Activated CD4-positive, alpha-beta T cell treated with anti-CD3 and anti-CD28 coated beads, Interleukin-2, amount 50 U/mL, for 1 hour (primary cell): Measurements from ENCODE around the gene TM4SF5.
A peak's percentile ranks its signal among the peaks of the same experiment; 100 is the strongest.

Experiments used
- DNase-seq: peaks from one replicate; pipeline ENCODE4 v3.0.0-alpha.2; 2020

The TM4SF5 gene, protein sequence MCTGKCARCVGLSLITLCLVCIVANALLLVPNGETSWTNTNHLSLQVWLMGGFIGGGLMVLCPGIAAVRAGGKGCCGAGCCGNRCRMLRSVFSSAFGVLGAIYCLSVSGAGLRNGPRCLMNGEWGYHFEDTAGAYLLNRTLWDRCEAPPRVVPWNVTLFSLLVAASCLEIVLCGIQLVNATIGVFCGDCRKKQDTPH

DNA sequence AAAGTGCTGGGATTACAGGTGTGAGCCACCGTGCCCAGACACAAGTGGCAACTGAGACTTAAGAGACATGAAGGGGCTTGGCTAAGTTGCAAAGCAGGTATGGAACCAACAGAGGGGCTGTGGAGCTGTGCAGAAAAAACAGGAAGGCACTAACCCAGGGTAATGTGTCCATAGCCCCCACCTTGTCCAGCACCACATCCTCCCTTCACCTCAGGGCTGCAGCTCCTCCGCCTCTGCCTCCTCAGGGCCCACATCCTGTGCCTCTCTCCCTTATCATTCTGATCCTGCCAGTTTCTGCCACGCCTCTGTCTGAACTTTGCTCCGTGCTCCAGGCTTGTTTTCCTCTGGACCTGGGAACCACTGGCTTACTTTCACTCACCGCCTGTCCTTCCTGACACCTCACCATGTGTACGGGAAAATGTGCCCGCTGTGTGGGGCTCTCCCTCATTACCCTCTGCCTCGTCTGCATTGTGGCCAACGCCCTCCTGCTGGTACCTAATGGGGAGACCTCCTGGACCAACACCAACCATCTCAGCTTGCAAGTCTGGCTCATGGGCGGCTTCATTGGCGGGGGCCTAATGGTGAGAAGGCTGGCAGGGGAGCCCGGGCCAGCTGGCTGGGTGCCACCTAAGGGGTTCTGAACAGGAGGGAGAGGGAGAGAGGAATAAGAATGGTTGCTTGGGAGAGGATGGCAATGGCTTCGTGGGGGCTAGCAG is at the start of gene TM4SF5:
TSS of gene TM4SF5 (plus strand) at position 368 of the 716 bp plus-strand sequence. CDS start at position 405, 37 bp downstream.
- no peak for DNase-seq

GRCh38 chr17:4722678-4723240 is 48.9 kb upstream of the TM4SF5 start:
- no peak for DNase-seq

- DNase-seq = no peak
Observed at GRCh38 chr17:4724650-4725049, 47.0 kb upstream of the TM4SF5 start.

DNA sequence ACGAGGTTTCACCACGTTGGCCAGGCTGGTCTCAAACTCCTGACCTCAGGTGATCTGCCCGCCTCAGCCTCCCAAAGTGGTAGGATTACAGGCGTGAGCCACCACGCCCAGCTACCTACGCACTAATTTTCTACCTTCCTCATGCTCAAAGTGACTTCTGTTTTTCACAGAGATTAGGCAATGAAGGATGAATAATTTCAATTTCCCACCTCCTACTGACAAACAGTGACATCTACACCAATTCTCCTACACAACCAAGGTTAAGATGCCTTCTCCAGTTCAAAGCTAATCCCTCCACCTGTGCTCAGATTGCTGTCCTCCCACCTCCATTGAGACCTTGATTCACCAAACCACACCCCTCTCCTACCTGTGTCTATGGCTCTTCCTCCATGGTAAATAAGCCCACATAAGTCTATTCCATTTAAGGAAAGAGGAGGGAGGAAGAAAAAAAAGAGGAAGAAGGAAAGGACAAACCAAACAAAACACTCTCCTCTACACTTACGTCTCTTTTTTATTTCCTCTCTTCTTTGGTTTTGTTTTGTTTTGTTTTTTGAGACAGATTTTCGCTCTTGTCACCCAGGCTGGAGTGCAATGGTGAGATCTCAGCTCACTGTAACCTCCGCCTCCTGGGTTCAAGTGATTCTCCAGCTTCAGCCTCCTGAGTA is 45.9 kb upstream of the TM4SF5 start:
- DNase-seq = no peak

GRCh38 chr17:4728124-4728523 is 43.6 kb upstream of the TM4SF5 start:
- DNase-seq = no peak

DNA sequence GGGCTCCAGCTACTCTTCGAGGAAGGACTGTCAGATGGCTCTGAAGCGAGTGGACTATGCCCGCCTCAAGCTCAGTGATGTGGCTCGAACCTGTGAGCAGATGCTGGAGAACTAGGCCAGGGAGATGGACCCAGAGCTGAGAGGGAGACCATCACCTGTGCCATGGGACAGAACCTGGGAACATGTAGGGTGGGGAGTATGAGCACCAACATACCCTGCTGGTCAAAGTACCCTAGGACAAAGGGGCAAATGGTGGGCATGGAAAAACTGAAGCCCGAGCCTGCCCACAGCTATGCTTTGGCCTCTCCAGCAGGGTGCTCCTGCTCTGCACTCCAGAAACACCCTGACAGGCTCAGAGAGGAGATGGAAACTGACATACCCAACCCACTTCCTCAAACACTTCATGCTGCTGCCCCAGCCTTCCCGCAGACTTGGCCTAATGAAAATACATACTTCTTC is 38.6 kb upstream of the TM4SF5 start:
- no peak for DNase-seq

DNA sequence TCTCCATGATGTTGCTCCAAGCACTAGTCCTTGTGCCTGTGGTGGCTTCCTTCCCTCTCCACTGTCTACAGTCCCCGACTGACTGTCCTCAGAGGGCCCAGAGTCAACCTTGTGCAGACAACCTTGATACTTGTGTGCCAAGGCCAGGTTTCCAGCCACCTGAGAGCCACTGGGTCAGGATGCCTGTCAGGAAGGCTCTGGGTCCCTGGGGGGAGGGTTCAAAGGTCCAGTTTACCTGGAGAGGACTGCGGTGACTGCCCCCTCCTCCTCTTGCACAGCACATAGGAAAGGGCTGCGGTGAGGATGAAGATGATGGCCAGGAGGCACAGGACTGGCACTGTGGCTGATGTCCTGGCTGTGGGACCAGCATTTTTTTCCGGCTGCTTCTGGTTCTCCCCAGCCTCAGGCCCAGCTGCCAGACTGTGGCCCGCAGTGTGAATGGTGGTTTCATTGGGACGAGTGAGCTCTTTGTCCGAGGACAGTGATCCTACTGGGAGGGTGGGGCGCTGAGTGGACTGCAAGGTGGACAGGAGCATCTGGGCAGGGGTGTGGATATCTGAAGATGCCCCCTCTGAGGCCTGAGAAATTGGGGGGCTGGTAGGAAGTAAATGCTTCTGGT is 36.7 kb upstream of the TM4SF5 start:
- DNase-seq = no peak

GRCh38 chr17:4735876-4736651 is 35.6 kb upstream of the TM4SF5 start:
- DNase-seq = no peak

DNA sequence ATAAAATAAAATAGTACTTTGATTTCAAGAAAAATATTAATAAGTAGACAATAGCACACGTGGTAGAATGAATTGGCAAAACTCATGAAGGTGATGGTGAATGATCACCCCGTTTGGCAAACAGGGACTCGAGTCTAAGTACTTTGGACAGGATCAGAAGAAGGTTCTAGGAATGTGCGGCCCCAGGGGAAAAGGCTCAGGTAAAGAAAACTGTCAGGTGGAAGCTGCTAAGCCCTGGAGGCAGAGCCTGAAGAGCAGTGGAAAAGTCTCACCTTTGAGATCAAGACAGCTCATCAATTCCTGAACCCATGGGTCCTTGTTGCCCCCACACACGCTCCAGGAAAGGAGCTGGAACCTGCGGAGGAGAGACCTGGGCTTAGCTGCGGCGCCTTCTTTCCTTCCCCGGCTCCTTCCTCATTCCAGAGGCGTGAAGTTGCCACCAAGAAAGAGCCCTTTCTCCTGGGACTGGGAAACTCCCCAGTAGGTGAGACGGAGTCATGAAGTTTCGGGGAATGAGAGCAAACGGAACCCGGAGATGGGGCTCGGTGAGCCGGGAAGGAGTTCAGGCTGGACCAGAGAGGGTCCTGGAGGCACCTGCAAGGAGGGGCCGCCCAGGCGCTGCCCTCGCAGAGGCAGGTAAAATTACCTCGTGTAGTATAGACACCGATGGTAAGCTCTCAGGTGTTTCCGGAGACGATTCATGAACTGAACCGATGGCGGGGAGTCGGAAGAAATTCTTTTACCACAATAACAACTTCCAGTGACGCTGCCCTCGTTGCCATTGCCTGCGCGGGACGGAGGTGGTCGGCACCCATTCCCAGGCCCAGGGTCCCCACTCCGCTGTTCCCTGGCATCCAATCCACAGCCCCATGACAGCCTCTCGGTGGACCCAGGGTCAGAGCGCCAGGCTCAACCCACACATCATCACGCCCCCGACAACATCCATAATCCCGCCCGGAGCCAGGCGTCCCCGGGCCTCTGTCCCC is 33.3 kb upstream of the TM4SF5 start:
- DNase-seq = peak; percentile 31

DNA sequence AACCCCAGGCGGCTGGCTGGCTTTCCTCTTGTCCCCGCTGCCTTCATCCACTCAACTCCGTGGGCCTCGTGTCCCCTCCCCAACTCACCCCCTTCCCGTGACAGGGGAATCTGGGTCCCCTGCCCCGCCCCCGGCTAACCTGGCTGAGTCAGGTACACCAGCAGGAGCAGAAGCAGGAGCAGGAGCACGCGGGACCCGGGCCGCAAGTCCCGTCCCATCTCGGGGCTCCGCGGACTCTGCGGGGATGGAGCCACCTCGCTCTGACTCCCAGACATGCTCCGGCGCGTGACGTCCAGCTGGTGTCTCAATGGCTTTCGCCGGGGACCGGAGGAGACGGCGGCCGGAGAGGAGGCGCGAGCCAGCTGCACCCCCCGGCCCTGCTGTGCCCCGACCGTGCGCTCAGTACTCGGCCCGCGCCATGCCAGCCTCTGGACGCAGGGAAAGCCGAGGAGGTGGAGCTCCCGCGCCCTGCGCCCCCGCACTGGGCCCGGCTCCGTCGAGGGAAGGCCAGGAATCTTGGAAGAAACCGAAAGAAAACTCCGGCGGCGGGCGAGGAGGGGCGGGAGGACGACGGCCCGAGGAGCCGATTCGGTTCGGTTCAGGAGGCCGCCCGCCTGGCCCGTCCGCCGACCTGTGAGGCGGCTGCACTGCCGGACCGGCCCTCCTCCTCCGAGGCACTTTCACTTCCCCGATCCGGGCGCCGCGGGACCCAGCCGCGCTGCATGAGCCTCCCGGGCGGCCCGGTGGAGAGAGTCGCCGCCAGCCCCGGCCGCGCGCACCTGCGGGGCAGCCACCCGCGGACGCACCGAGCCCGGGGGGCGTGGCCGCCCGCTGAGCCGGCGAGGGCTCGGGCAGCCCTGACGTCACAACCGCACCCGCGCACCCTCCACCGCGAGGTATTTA is 32.3 kb upstream of the TM4SF5 start, which contains the start of the genes CXCL16 and ZMYND15:
TSS of gene CXCL16 (minus strand) at position 807 of the 903 bp plus-strand sequence. CDS start at position 218, 589 bp downstream.
TSS of gene ZMYND15 (plus strand) at position 712 of the 903 bp plus-strand sequence. CDS start 716 bp downstream, outside the sequence.
- DNase-seq = peak; percentile 67

DNA sequence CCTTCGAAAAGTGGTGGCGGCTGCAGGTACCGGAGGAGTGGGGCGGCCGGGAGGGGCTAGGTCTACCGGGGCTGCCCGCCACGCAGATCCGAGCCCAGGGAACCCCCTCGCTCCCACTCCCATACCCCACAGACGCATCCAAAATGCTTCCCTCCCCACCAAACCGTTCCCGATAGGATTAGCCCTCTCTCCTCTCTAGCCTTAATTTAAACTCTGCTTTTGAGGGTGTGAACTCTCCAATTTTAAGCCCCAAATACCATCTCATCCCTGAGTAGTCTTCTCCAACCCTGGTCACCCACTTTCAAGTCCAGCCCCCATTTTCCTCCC is 31.7 kb upstream of the TM4SF5 start:
- no peak for DNase-seq

GRCh38 chr17:4740584-4740983 is 31.1 kb upstream of the TM4SF5 start:
- no peak for DNase-seq

DNA sequence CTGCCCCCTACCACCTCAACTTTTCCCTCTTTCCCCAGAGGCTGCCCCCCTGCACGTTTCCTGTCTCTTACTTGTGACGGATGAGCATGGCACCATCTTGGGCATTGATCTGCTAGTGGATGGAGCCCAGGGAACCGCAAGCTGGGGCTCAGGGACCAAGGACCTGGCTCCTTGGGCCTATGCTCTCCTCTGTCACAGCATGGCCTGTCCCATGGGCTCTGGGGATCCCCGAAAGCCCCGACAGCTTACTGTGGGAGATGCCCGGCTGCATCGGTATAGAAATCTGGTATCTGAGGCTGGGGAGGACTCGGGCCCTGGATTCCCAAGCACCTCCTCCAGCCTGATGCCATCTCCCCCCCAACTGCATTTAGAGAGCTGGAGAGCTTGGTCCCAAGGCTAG is 30.1 kb upstream of the TM4SF5 start:
- DNase-seq = no peak

DNA sequence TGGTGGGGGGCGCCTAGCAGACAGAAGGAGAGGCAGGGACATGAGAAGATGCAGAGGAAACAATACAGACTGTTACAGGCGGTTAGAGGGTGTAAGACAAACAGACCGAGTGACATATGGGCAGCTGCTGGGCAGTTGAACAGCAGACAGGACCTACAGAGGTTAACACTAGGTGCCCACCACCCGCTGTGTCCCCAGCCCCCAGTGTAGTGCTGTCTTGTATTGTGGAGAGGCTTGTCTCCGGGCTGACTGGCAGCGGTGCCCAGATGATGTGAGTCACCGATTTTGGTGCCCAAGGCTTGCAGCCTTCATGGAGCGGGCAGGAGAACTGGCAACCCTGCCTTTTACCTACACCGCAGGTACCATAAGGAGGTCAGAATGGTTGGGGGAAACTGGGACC is 29.6 kb upstream of the TM4SF5 start:
- DNase-seq = no peak

- DNase-seq = no peak
Observed at GRCh38 chr17:4742629-4743028, 29.1 kb upstream of the TM4SF5 start.

- DNase-seq = no peak
Observed at GRCh38 chr17:4743216-4743615, 28.5 kb upstream of the TM4SF5 start.

DNA sequence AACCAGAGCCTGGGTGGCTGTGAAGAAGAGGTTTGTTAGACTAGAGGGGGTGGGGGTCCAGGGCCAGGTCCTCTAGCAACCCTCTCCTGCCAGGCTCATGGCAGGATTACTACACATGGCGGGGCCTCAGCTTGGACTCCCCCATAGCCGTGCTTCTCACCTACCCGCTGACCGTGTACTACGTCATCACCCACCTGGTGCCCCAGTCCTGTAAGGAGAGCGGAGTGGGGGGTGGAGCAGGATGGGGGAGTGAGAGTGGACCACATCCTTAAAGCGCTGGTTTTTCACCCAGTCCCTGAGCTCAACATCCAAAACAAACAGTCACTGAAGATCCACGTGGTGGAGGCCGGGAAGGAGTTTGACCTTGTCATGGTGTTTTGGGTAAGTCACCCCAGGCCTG is 27.8 kb upstream of the TM4SF5 start:
- no peak for DNase-seq

DNA sequence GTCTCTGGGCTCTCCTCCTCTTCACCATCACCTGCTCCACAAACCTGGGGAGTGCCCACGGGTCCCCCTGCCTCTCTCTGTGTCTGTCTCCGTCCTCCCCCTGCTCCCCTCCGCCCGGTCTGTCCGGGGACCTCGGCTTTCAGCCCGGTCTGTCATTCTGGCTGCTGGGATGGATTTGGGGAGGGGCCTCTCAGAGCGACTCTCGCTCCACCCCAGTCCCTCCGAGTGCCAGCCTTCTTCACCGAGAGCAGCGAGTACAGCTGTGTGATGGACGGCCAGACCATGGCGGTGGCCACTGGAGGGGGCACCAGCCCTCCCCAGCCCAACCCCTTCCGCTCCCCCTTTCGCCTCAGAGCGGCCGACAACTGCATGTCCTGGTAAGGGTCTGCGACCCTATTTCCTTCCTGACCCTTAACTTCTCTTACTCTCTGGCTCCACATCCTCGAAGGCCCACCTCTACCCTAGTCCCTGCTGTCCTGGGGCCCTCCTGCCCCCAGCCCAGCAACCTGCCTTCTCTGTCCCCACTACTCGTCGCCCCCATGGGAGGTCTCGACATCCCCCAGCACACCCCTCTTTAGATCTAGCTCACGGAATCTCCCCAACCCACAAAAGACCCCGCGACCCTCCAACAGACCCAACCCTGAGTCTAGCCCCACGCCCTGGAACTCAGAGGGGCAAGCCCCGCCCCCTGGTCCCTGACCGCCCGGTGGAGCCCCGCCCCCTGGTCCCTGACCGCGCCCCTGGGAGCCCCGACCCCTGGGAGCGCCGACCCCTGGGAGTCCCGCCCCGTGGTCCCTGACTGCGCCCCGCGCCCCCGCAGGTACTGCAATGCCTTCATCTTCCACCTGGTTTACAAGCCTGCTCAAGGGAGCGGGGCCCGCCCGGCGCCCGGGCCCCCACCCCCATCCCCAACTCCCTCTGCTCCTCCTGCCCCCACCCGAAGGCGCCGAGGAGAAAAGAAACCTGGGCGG is 26.4 kb upstream of the TM4SF5 start:
- no peak for DNase-seq

- DNase-seq = peak; percentile 18
Observed at GRCh38 chr17:4747847-4748246, 23.8 kb upstream of the TM4SF5 start.
